Keratinocyte (primary cell): ENCODE results near the gene VPS4B.

Source experiments
- CTCF ChIP-seq, 3 experiments: IDR thresholded peaks in 1 of 3; conservative IDR thresholded peaks in 1 of 3; optimal IDR thresholded peaks in 1 of 3; 2 replicates in 2 of 3; 3 replicates in 1 of 3; pipeline versions ENCODE3 to v1.5.1; 2011; ENCODE audit warnings: low read length in 3 of 3, mild to moderate bottlenecking in 3 of 3, moderate library complexity in 2 of 3, control low read depth in 1 of 3, inconsistent platforms in 1 of 3; ENCODE audit not compliant: insufficient read depth in 2 of 3; ENCODE audit errors: extremely low read depth in 1 of 3
- EZH2 ChIP-seq: IDR thresholded peaks from one replicate; pipeline ENCODE4 v1.6.1; 2012; ENCODE audit warnings: inconsistent platforms, mild to moderate bottlenecking, low read length, moderate library complexity

- TF ChIP-seq CTCF (optimal IDR thresholded peaks at IDR 0.05 in 1 of 3, IDR thresholded peaks at IDR 0.05 in 1 of 3, conservative IDR thresholded peaks at IDR 0.05 in 1 of 3; ENCODE audit: extremely low read depth in 1 of 3, insufficient read depth in 2 of 3, low read length in 3 of 3): no peak
- no peak for TF ChIP-seq EZH2
Observed at GRCh38 chr18:63451799-63452660, 29.8 kb upstream of the VPS4B start.
